Fibroblast of skin of left quadriceps (primary cell): ENCODE results near the gene TCIRG1.

Source experiments
- DNase-seq, 2 experiments: peaks; one replicate each; pipeline ENCODE4 v3.0.0-alpha.2; 2013; ENCODE audit warnings: low read depth in 2 of 2

Gene TCIRG1

GRCh38 chr11:68036717-68037239, 2.0 kb upstream of the TCIRG1 start:
- no peak for DNase-seq

GRCh38 chr11:68037411-68038225, 1.2 kb upstream of the TCIRG1 start:
- DNase-seq = no peak

GRCh38 chr11:68038226-68038717, 553 bp upstream of the TCIRG1 start:
- DNase-seq = no peak

- DNase-seq = no peak
Observed at GRCh38 chr11:68039526-68040086, 781 bp downstream of the TCIRG1 start.

- DNase-seq = peak; percentile 28 to 38
Observed at GRCh38 chr11:68040101-68040956, 1.5 kb downstream of the TCIRG1 start.

GRCh38 chr11:68040957-68041591, 2.2 kb downstream of the TCIRG1 start:
- no peak for DNase-seq

GRCh38 chr11:68041617-68042218, 2.9 kb downstream of the TCIRG1 start:
- DNase-seq = no peak

- no peak for DNase-seq
Observed at GRCh38 chr11:68042219-68043028, 3.6 kb downstream of the TCIRG1 start.

GRCh38 chr11:68043029-68043348, 4.2 kb downstream of the TCIRG1 start:
- DNase-seq = no peak

GRCh38 chr11:68043349-68044144, 4.7 kb downstream of the TCIRG1 start:
- DNase-seq = no peak

GRCh38 chr11:68044145-68044813, 5.5 kb downstream of the TCIRG1 start:
- no peak for DNase-seq

- no peak for DNase-seq
Observed at GRCh38 chr11:68044898-68045351, 6.1 kb downstream of the TCIRG1 start.

- no peak for DNase-seq
Observed at GRCh38 chr11:68047437-68048290, 8.8 kb downstream of the TCIRG1 start.

- no peak for DNase-seq
Observed at GRCh38 chr11:68048681-68049508, 10.1 kb downstream of the TCIRG1 start.

- no peak for DNase-seq
Observed at GRCh38 chr11:68049509-68050370, 10.9 kb downstream of the TCIRG1 start.

GRCh38 chr11:68050371-68050841, 11.6 kb downstream of the TCIRG1 start:
- no peak for DNase-seq
